BLaER1 treated with 17β-estradiol and CSF1 and Interleukin-3, amounts not matched to agents 10 nM and 100 nM (cell line): ENCODE results near the gene TGFBR3.

Experiments used
- H3K27ac ChIP-seq, 11 experiments: shearing (Covaris generic); formaldehyde crosslinking; 2 replicates each; pipeline ENCODE4 v1.8.1; 2022
- H3K27me3 ChIP-seq, 11 experiments: shearing (Covaris generic); formaldehyde crosslinking; 2 replicates each; pipeline ENCODE4 v1.8.1; 2022
- H3K36me3 ChIP-seq, 11 experiments: shearing (Covaris generic); formaldehyde crosslinking; 2 replicates each; pipeline ENCODE4 v1.8.1; 2022
- H3K4me1 ChIP-seq, 10 experiments: shearing (Covaris generic); formaldehyde crosslinking; 2 replicates each; pipeline ENCODE4 v1.8.1; 2022
- H3K4me2 ChIP-seq, 11 experiments: shearing (Covaris generic); formaldehyde crosslinking; 2 replicates each; pipeline ENCODE4 v1.8.1; 2022
- H3K4me3 ChIP-seq, 10 experiments: shearing (Covaris generic); formaldehyde crosslinking; 2 replicates each; pipeline ENCODE4 v1.8.1; 2022
- H3K9ac ChIP-seq, 11 experiments: shearing (Covaris generic); formaldehyde crosslinking; 2 replicates each; pipeline ENCODE4 v1.8.1; 2022
- H3K9me3 ChIP-seq, 11 experiments: shearing (Covaris generic); formaldehyde crosslinking; replicated peaks in 1 of 11; 2 replicates each; pipeline ENCODE4 v1.8.1; 2022
- H4K20me1 ChIP-seq, 11 experiments: shearing (Covaris generic); formaldehyde crosslinking; 2 replicates each; pipeline ENCODE4 v1.8.1; 2022
- Cebpa-rat ChIP-seq, 11 experiments: shearing (Covaris generic); IDR thresholded peaks; 2 replicates each; pipeline ENCODE4 v1.8.1; 2022

The TGFBR3 gene

GRCh38 chr1:91776068-91776794 is 109.7 kb downstream of the TGFBR3 start:
- no peak overlapping the region for H3K4me3 ChIP-seq
- H3K9ac ChIP-seq, result no peak overlapping the region
- no peaks in the 10 kb centered on the region for H3K27me3 ChIP-seq
- H3K9me3 ChIP-seq, result peaks cover 0 to 10% (median 0%) of the 10 kb centered on the region in 11 experiments; a peak in 2 of 22 replicates
- peaks cover 0 to 5% (median 0%) of the 10 kb centered on the region in 10 experiments; a peak in 5 of 20 replicates for H3K4me1 ChIP-seq
- H4K20me1 ChIP-seq, result no peaks in the 10 kb centered on the region
- TF ChIP-seq Cebpa-rat (IDR thresholded peaks at IDR 0.05), result no peak
- H3K4me2 ChIP-seq, result no peak overlapping the region
- 0 out of 22 replicates have a peak, but pooled peaks cover 0 to 3% (median 0%) of the 10 kb centered on the region in 11 experiments for H3K36me3 ChIP-seq
- H3K27ac ChIP-seq, result no peak overlapping the region

GRCh38 chr1:91775227-91775626 is 110.7 kb downstream of the TGFBR3 start:
- no peak overlapping the region for H3K27ac ChIP-seq
- no peak overlapping the region for H3K4me2 ChIP-seq
- peaks cover 0 to 10% (median 0%) of the 10 kb centered on the region in 11 experiments; a peak in 2 of 22 replicates for H3K9me3 ChIP-seq
- H3K4me3 ChIP-seq, result no peak overlapping the region
- H3K36me3 ChIP-seq, result 0 out of 22 replicates have a peak, but pooled peaks cover 0 to 3% (median 0%) of the 10 kb centered on the region in 11 experiments
- TF ChIP-seq Cebpa-rat (IDR thresholded peaks at IDR 0.05), result no peak
- H4K20me1 ChIP-seq, result no peaks in the 10 kb centered on the region
- H3K9ac ChIP-seq, result no peak overlapping the region
- H3K27me3 ChIP-seq, result no peaks in the 10 kb centered on the region
- H3K4me1 ChIP-seq, result peaks cover 0 to 5% (median under 1%) of the 10 kb centered on the region in 10 experiments; a peak in 4 of 20 replicates

GRCh38 chr1:91774520-91775203 is 111.3 kb downstream of the TGFBR3 start:
- Histone ChIP-seq H3K36me3 (0 out of 22 replicates have a peak, but pooled peaks cover 0 to 3% (median 0%) of the 10 kb centered on the region in 11 experiments), H3K9ac (no peak overlapping the region), H3K4me1 (peaks cover under 1 to 8% (median 5%) of the 10 kb centered on the region in 10 experiments; a peak in 17 of 20 replicates), H3K4me2 (no peak overlapping the region), H3K4me3 (no peak overlapping the region), H3K27ac (no peak overlapping the region), H3K9me3 (peaks cover 0 to 10% (median 0%) of the 10 kb centered on the region in 11 experiments; a peak in 2 of 22 replicates), H3K27me3 (no peaks in the 10 kb centered on the region), H4K20me1 (no peaks in the 10 kb centered on the region)
- TF ChIP-seq Cebpa-rat (IDR thresholded peaks at IDR 0.05), result no peak

- Histone ChIP-seq H3K9me3 (peaks cover 0 to 13% (median 0%) of the 10 kb centered on the region in 11 experiments; a peak in 3 of 22 replicates), H3K9ac (no peak overlapping the region), H4K20me1 (no peaks in the 10 kb centered on the region), H3K4me1 (peaks cover 9 to 19% (median 16%) of the 10 kb centered on the region in 10 experiments; a peak in 19 of 20 replicates), H3K4me3 (no peak overlapping the region), H3K27ac (no peak overlapping the region), H3K36me3 (0 out of 22 replicates have a peak, but pooled peaks cover 0 to 3% (median 0%) of the 10 kb centered on the region in 11 experiments), H3K4me2 (no peak overlapping the region), H3K27me3 (no peaks in the 10 kb centered on the region)
- TF ChIP-seq Cebpa-rat (IDR thresholded peaks at IDR 0.05), result no peak
Observed at GRCh38 chr1:91771717-91772116, 114.2 kb downstream of the TGFBR3 start.

GRCh38 chr1:91770667-91771268 is 115.2 kb downstream of the TGFBR3 start:
- Histone ChIP-seq H3K9me3 (peaks cover 0 to 13% (median 0%) of the 10 kb centered on the region in 11 experiments; a peak in 3 of 22 replicates), H3K36me3 (0 out of 22 replicates have a peak, but pooled peaks cover 0 to 3% (median 0%) of the 10 kb centered on the region in 11 experiments), H3K4me2 (no peak overlapping the region; a peak in 1 of 22 replicates), H4K20me1 (no peaks in the 10 kb centered on the region), H3K9ac (no peak overlapping the region), H3K4me3 (no peak overlapping the region), H3K27me3 (no peaks in the 10 kb centered on the region), H3K27ac (no peak overlapping the region), H3K4me1 (peaks cover 9 to 19% (median 16%) of the 10 kb centered on the region in 10 experiments; a peak in 19 of 20 replicates)
- no peak for TF ChIP-seq Cebpa-rat (IDR thresholded peaks at IDR 0.05)

GRCh38 chr1:91769742-91770141 is 116.2 kb downstream of the TGFBR3 start:
- H3K36me3 ChIP-seq, result 0 out of 22 replicates have a peak, but pooled peaks cover 0 to 3% (median 0%) of the 10 kb centered on the region in 11 experiments
- peaks cover 9 to 19% (median 16%) of the 10 kb centered on the region in 10 experiments; a peak in 19 of 20 replicates for H3K4me1 ChIP-seq
- no peak overlapping the region for H3K4me3 ChIP-seq
- H3K4me2 ChIP-seq, result peak overlapping the region; percentile 19 to 71 (median 64); a peak in 21 of 22 replicates
- no peaks in the 10 kb centered on the region for H4K20me1 ChIP-seq
- H3K27ac ChIP-seq, result peak overlapping the region in 4 of 11 experiments; percentile 2 to 51 (median 36); a peak in 5 of 22 replicates
- no peaks in the 10 kb centered on the region for H3K27me3 ChIP-seq
- H3K9ac ChIP-seq, result no peak overlapping the region
- peaks cover 0 to 13% (median 0%) of the 10 kb centered on the region in 11 experiments; a peak in 3 of 22 replicates for H3K9me3 ChIP-seq
- TF ChIP-seq Cebpa-rat (IDR thresholded peaks at IDR 0.05), result no peak

- 0 out of 22 replicates have a peak, but pooled peaks cover 0 to 3% (median 0%) of the 10 kb centered on the region in 11 experiments for H3K36me3 ChIP-seq
- H4K20me1 ChIP-seq, result no peaks in the 10 kb centered on the region
- TF ChIP-seq Cebpa-rat (IDR thresholded peaks at IDR 0.05), result no peak
- peaks cover 9 to 19% (median 16%) of the 10 kb centered on the region in 10 experiments; a peak in 19 of 20 replicates for H3K4me1 ChIP-seq
- H3K27ac ChIP-seq, result peak overlapping the region in 5 of 11 experiments; percentile 2 to 51 (median 35); a peak in 6 of 22 replicates
- H3K9me3 ChIP-seq, result peaks cover 0 to 9% (median 0%) of the 10 kb centered on the region in 11 experiments; a peak in 2 of 22 replicates
- no peak overlapping the region for H3K9ac ChIP-seq
- H3K4me3 ChIP-seq, result no peak overlapping the region
- peak overlapping the region; percentile 19 to 71 (median 64) for H3K4me2 ChIP-seq
- no peaks in the 10 kb centered on the region for H3K27me3 ChIP-seq
Observed at GRCh38 chr1:91768786-91769725, 116.9 kb downstream of the TGFBR3 start.
